Smooth muscle cell (in vitro differentiated cells): Measurements from ENCODE around the gene GRK7. TPM values are rescaled to one million over a fixed set of nuclear protein-coding genes. Genes with fewer than 3 reads are reported as not detected.

Experiments
- DNase-seq: peaks from one replicate; lab custom pipeline; 2025; ENCODE audit not compliant: unreplicated experiment; lab: John Stamatoyannopoulos, UW
- H2AFZ ChIP-seq: fragments of 200-600 bp; sonication (generic); 2 replicates; pipeline ENCODE4 v1.6.0; 2016; ENCODE audit warnings: antibody characterized with exemption, low read depth, mild to moderate bottlenecking
- H3F3A ChIP-seq: fragments of 200-600 bp; sonication (generic); 2 replicates; pipeline ENCODE4 v1.6.0; 2017; ENCODE audit warnings: antibody characterized with exemption, low read depth
- H3K27ac ChIP-seq: fragments of 200-600 bp; sonication (generic); 2 replicates; pipeline ENCODE4 v1.5.1; 2016; ENCODE audit warnings: low read depth, mild to moderate bottlenecking
- H3K27me3 ChIP-seq: fragments of 200-600 bp; sonication (generic); 2 replicates; pipeline ENCODE4 v1.6.1; 2016; ENCODE audit warnings: low read depth, mild to moderate bottlenecking
- H3K36me3 ChIP-seq: fragments of 200-600 bp; sonication (generic); 2 replicates; pipeline ENCODE4 v1.5.1; 2016; ENCODE audit warnings: low read depth
- H3K4me1 ChIP-seq: fragments of 200-600 bp; sonication (generic); 2 replicates; pipeline ENCODE4 v1.5.1; 2016; ENCODE audit warnings: low read depth
- H3K4me2 ChIP-seq: fragments of 200-600 bp; sonication (generic); 2 replicates; pipeline ENCODE4 v1.6.0; 2016; ENCODE audit warnings: mild to moderate bottlenecking
- H3K4me3 ChIP-seq: fragments of 200-600 bp; sonication (generic); 2 replicates; pipeline ENCODE4 v1.5.1; 2016; ENCODE audit warnings: mild to moderate bottlenecking
- H3K79me2 ChIP-seq: fragments of 200-600 bp; sonication (generic); 2 replicates; pipeline ENCODE4 v1.6.0; 2016; ENCODE audit warnings: low read depth, mild to moderate bottlenecking
- H3K9ac ChIP-seq: fragments of 200-600 bp; sonication (generic); 2 replicates; pipeline ENCODE4 v1.6.0; 2016; ENCODE audit warnings: low read depth
- H3K9me3 ChIP-seq: fragments of 200-600 bp; sonication (generic); replicated peaks from 2 replicates; pipeline ENCODE4 v1.5.1; 2016; ENCODE audit warnings: low read depth
- H4K20me1 ChIP-seq: fragments of 200-600 bp; sonication (generic); 2 replicates; pipeline ENCODE4 v1.6.0; 2016; ENCODE audit warnings: low read depth
- CTCF ChIP-seq: fragments of 200-600 bp; sonication (generic); IDR thresholded peaks from 2 replicates; pipeline ENCODE4 v1.5.1; 2017; ENCODE audit warnings: borderline replicate concordance, mild to moderate bottlenecking, antibody characterized with exemption; ENCODE audit not compliant: insufficient read depth, poor library complexity, severe bottlenecking
- whole genome bisulfite sequencing: methylation state at CpG from one replicate; pipeline ENCODE4 v1.1.7; 2016; ENCODE audit warnings: low lambda C conversion rate; 5-methylcytosine and 5-hydroxymethylcytosine counted together
- polyA plus RNA-seq: library from polyadenylated mRNA; unstranded; fragments of >200 nt; fragmentation: Nextera tagmentation; extraction: Ambion mirVana; gene quantifications from 2 replicates; pipeline ENCODE4 v1.2.1, GENCODE V29; 2016
- total RNA-seq: library from RNA; depleted of rRNA; stranded (reverse); fragments of >200 nt; gene quantifications from 2 replicates; pipeline ENCODE4 v1.2.3, GENCODE V29; 2014

The GRK7 gene
- total and polyA plus RNA-seq, 2 experiments from 2014 or later, result not detected

- no peak for TF ChIP-seq CTCF
- H3K4me2 ChIP-seq, result no peak overlapping the region
- no peak overlapping the region for H3K27ac ChIP-seq
- H3K79me2 ChIP-seq, result no peaks in the 10 kb centered on the region
- H3K4me1 ChIP-seq, result no peaks in the 10 kb centered on the region
- no peak overlapping the region for H2AFZ ChIP-seq
- no peaks in the 10 kb centered on the region for H3F3A ChIP-seq
- no peak overlapping the region for H3K4me3 ChIP-seq
- 96% methylated on average over 7 of the region's 7 CpGs for WGBS
- no peak for DNase-seq
- no peak overlapping the region for H3K9ac ChIP-seq
- H4K20me1 ChIP-seq, result no peaks in the 10 kb centered on the region
- no peaks in the 10 kb centered on the region for H3K27me3 ChIP-seq
- no peaks in the 10 kb centered on the region for H3K36me3 ChIP-seq
- no peaks in the 10 kb centered on the region for H3K9me3 ChIP-seq
Measured at GRCh38 chr3:141789281-141789680, 26.1 kb downstream of the GRK7 start.

- H3K27ac ChIP-seq, result no peak overlapping the region
- no peak overlapping the region for H2AFZ ChIP-seq
- no peaks in the 10 kb centered on the region for H3K36me3 ChIP-seq
- no peak for TF ChIP-seq CTCF
- H3K9ac ChIP-seq, result no peak overlapping the region
- no peaks in the 10 kb centered on the region for H4K20me1 ChIP-seq
- WGBS, result 46% methylated on average over 4 of the region's 4 CpGs
- H3K79me2 ChIP-seq, result no peaks in the 10 kb centered on the region
- no peaks in the 10 kb centered on the region for H3K4me1 ChIP-seq
- H3F3A ChIP-seq, result no peaks in the 10 kb centered on the region
- no peaks in the 10 kb centered on the region for H3K9me3 ChIP-seq
- H3K27me3 ChIP-seq, result no peaks in the 10 kb centered on the region
- no peak overlapping the region for H3K4me3 ChIP-seq
- no peak for DNase-seq
- H3K4me2 ChIP-seq, result no peak overlapping the region
Measured at GRCh38 chr3:141790171-141790570, 27.0 kb downstream of the GRK7 start.

- Histone ChIP-seq H2AFZ (no peak overlapping the region), H3K9ac (no peak overlapping the region), H3F3A (peaks cover 10% of the 10 kb centered on the region), H3K4me3 (no peak overlapping the region), H3K27me3 (no peaks in the 10 kb centered on the region), H4K20me1 (no peaks in the 10 kb centered on the region), H3K9me3 (no peaks in the 10 kb centered on the region), H3K4me2 (no peak overlapping the region), H3K36me3 (no peaks in the 10 kb centered on the region), H3K4me1 (peaks cover 18% of the 10 kb centered on the region), H3K27ac (no peak overlapping the region), H3K79me2 (no peaks in the 10 kb centered on the region)
- no peak for TF ChIP-seq CTCF
- 94% methylated on average over 1 of the region's 1 CpG for WGBS
- no peak for DNase-seq
Measured at GRCh38 chr3:141792495-141792894, 29.3 kb downstream of the GRK7 start.

GRCh38 chr3:141793476-141794260, 30.5 kb downstream of the GRK7 start:
- Histone ChIP-seq H4K20me1 (no peaks in the 10 kb centered on the region), H3K9ac (no peak overlapping the region), H3K9me3 (no peaks in the 10 kb centered on the region), H3K4me3 (no peak overlapping the region), H3K27ac (no peak overlapping the region), H3F3A (peaks cover 14% of the 10 kb centered on the region), H3K36me3 (no peaks in the 10 kb centered on the region), H3K79me2 (no peaks in the 10 kb centered on the region), H2AFZ (no peak overlapping the region), H3K4me2 (no peak overlapping the region), H3K4me1 (peaks cover 25% of the 10 kb centered on the region), H3K27me3 (no peaks in the 10 kb centered on the region)
- DNase-seq, result no peak
- peak; percentile 8 for TF ChIP-seq CTCF
- WGBS, result 83% methylated on average over 8 of the region's 8 CpGs
